Measurements from ENCODE around the gene CAPNS2.
"Not testable (repeated sequence)": the region's sequence is repeated elsewhere in the genome, so short reads cannot be mapped to it uniquely, and the experiment has no call there.

Gene CAPNS2

DNA sequence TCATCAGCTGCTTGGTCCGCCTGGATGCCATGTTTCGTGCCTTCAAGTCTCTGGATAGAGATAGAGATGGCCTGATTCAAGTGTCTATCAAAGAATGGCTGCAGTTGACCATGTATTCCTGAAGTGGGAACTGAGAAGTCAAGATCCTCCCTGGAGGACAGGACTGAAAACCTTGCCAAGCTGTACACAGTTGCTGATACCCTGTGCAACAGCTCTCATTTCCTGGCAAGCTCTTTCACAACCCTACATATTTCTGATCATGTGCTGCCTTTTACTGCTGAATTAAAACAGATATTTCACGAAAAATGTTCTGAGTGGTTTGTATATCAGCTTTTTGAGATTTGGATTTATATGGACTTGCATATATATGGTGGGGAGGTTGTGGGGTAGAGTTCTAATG, 898 bp downstream of the CAPNS2 start:
- FAIRE-seq (no peak), DNase-seq (ENCODE audit: insufficient read length, low spot score) (no peak)

DNA sequence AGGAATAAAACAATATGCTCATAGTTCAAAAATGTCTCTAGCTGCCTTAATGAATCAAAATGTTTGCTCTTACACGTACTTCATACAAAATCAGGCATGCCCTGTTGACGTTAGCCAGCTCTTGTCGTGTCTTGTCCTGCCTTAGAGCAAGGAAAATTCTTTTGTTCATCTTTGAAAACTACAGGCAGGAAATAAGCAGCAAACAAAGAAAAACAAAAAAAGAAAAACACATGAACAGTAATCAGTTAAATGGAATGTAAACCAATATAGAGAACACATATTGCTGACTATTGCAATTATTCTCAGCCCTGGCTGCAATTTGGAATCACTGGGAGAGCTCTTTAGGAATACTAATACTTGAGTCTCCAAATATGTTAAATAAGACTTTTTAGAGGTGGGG, 1.7 kb downstream of the CAPNS2 start:
- DNase-seq (ENCODE audit: insufficient read length, low spot score), result no peak
- no peak for FAIRE-seq

DNA sequence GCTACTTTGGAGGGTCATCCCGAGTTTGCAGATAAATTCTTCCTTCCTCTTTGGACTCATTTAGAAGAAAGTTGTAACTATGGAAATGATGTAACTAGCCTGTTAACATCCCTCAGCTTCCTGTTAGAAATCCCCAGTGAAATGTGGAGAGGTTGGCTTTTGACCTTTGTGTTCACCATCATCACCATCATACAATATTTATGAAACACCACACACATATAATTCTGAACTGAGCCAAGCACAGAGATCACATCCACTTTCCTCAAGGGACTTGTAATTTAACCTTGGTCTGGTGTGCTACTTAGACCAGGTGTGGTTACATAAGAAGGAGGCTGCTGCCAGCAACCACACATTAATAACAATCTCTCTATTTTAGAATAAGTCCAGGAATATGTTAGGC, 2.5 kb downstream of the CAPNS2 start:
- DNase-seq (ENCODE audit: insufficient read length, low spot score) (no peak), FAIRE-seq (no peak)

DNA sequence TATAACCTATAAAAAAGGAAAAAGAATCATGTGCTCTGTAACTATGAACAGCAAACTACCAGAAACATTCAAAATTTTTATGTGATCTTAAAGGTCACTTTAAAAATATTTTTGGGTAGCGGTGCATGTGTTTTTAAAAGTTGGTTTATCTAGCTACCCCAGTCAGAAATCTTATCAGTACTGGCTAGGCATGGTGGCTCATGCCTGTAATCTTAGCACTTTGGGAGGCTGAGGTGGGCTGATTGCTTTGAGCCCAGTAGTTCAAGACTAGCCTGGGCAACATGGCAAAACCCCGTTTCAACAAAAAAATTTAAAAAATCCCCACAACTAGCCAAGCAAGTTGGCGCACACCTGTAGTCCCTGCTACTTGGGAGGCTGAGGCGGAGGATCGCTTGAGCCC, 3.7 kb downstream of the CAPNS2 start:
- FAIRE-seq, result no peak

DNA sequence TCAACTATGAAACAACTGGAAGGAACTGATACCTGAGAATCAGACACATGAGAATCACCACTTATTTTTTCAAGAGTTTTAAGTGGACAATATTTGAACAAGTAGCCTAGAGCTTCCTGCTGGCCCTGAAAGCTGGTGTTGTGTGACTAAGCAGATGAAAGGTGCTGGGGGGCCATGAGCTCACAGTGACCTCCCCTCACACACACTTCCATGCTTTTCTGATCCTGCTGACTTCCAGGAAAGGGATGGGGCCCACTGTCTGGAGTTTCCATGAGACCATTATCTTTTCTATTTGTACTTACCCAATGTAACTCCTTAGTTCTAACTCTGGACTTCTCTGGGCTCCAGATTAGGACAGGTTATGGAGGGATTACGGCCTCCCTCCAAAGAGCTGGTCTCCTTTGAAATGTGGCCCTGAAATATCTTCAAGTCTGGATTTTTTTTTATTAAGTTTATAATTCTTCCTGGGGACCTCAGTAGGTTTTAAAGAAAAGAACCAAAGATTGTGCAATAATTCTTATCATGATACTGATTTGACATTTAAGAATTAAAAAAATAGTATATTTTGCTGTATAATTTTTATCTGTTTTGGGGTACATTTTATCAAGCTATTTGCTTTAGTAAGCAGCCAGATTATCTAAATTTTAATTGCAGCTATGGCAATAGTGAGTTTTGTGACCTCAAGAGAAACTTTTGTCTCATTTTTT, 4.9 kb downstream of the CAPNS2 start:
- no peak for FAIRE-seq
- no peak for DNase-seq (ENCODE audit: insufficient read length, low spot score)

More for the DNA sequence above, 3.7 kb downstream of the CAPNS2 start:
- DNase-seq (ENCODE audit: insufficient read length, low spot score), result no peak

DNA sequence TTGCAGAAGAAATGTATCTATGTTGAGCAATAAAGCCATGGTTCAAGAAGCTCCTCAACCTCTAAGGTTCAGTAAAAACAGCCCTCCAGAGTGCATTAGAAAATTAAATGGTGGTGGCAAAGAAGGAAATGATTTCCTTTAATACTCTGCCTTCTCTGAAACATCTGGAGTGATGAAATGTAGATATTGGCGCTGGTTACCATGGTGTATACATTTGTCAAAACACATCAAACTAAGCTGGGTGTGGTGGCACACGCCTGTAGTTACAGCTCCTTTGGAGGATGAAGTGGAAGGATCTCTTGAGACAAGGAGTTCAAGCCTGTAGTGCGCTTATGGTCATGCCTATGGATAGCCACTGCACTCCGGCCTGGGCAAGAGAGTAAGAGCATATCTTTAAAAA, 6.0 kb downstream of the CAPNS2 start:
- FAIRE-seq, result no peak
- no peak for DNase-seq (ENCODE audit: insufficient read length, low spot score)

DNA sequence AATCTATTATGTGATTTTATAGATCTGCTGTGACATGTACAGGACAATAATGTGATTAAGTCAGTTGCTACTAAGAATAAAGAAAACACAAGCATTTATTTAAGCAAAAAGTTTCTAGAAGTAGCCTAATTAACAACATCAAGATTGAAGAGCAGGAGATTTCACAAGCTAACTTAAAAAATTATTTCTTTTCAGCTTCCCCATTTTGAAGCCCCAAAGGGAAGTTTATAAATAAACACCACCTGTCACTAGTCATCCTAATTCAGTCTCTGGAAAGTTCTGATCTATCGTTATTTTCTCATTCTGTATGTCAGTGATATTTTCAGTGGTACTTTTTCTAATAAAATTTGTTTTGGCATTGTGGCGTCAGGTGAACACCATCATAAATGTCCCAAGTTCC, 8.3 kb downstream of the CAPNS2 start:
- DNase-seq (ENCODE audit: insufficient read length, low spot score) (no peak), FAIRE-seq (no peak)

DNA sequence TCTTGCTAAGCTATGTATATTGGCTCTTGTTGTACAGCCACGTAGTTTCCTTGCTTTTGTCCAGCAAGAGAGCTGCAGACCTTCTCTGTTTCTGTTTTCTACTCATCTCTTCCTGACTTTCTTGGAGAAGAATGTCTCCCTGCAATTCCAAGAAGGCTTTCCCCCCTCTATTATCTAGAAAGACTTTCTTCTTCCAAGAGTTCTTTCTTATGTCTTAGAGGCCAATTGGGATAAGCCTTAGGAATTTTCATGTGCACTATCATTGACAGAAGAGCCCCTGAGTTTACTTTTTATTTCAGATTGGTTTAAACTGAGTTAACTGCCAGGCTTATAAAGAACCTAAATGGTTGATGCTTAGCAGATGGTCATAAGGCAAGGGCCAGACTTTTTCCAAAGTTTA, 9.0 kb downstream of the CAPNS2 start:
- no peak for DNase-seq (ENCODE audit: insufficient read length, low spot score)
- no peak for FAIRE-seq

DNA sequence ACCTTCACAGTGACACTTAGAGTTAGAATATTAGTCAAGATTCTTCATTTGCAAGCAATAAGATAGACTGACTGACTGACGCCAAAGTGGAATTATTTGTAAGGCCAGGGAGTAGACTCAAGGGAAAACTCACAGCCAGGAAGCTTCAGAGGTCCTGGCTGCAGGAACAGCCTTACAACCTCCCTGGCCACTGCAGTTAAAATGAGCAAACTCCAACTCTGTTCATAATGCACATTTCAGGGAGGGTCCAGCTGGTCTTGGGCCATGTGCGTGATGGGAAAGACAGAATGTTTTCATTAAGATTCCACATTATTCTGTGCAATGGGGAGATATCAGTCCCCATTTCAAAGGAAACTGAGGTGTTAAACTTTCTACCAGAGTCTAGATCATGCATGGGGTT, 9.9 kb downstream of the CAPNS2 start:
- DNase-seq (ENCODE audit: insufficient read length, low spot score), result no peak
- FAIRE-seq, result no peak

DNA sequence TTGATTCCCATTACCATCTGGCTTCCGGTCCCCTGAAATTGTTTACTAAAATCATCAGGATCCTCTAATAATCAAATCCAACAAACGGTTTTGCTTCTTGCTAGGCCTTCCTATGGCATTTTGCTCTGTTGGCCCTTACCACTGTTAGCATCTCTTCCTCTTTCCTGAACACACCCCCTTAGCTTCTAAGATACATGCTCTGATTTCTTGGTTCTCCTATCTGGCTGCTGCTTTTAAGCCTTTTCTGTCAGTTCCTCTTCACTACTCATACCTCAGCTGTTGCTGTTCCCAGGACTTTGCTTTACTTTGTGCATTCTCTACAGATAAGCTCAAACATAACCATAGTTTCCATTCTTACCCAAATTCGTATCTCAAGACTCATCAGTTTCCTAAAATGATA, 11.4 kb downstream of the CAPNS2 start:
- FAIRE-seq (no peak), DNase-seq (ENCODE audit: insufficient read length, low spot score) (no peak)

DNA sequence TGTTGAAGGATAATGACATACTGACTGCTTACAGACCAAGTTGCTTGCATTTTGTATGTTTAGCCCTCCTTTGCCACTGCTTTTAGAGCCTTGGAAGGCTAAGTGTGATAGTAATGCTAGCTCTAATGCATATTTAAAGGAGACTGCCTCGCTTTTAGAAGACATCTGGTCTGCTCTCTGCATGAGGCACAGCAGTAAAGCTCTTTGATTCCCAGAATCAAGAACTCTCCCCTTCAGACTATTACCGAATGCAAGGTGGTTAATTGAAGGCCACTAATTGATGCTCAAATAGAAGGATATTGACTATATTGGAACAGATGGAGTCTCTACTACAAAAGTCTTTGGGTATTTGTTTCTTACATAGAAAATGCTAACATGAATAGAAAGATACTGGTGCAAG, 19.1 kb downstream of the CAPNS2 start:
- DNase-seq (ENCODE audit: insufficient read length, low spot score) (no peak), FAIRE-seq (no peak)

DNA sequence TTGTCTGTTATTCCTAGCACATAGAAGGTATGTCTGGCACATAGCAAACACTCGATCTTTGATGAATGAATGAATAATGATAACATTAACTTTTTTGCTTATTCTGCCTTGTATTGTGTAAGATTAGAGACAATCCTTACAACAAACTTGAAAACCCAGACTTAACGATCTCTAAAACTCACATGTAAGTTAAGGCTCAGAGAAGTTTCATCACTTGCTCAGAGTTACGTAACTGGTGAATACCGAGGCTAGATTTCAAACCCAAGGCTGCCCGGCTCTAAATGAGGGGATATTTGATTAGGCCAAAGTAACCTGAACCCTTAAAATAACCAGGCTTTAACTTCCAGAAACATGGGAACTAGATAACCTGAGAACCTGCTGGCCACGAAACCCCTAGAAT, 22.3 kb downstream of the CAPNS2 start:
- FAIRE-seq (no peak), DNase-seq (ENCODE audit: insufficient read length, low spot score) (no peak)

DNA sequence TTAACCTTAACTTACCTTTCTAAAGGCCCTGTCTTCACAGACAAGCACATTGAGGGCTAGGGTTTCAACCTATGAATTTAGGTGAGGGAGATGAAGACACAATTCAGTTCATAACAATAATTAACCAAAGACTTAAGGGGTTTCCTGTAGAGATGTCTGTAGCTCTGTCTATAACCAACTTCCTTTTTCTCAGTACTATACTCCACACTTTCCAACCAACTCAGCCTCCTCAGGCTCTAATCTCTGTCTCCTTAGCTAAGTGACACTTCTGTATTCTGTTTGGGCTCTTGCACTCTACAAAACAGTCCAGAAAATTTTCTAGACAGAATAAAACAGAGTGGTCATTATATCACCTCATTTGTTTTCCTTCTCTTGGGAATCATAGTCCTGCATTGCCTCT, 25.8 kb downstream of the CAPNS2 start:
- DNase-seq (ENCODE audit: insufficient read length, low spot score) (no peak), FAIRE-seq (no peak)

DNA sequence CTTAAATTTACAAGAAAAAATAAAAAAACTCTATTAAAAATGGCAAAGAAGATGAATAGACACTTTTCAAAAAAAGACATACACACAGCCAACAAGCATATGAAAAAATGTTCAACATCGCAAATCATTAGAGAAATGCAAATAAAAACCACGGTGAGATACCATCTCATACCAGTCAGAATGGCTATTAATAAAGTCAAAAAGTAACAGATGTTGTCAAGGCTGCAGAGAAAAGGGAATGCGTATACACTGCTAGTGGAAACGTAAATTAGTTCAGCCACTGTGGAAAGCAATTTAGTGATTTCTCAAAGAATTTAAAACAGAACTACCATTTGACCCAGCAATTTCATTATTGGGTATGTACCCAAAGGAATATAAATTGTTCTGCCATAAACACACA, 31.4 kb downstream of the CAPNS2 start:
- no peak for DNase-seq (ENCODE audit: insufficient read length, low spot score)
- no peak for FAIRE-seq

DNA sequence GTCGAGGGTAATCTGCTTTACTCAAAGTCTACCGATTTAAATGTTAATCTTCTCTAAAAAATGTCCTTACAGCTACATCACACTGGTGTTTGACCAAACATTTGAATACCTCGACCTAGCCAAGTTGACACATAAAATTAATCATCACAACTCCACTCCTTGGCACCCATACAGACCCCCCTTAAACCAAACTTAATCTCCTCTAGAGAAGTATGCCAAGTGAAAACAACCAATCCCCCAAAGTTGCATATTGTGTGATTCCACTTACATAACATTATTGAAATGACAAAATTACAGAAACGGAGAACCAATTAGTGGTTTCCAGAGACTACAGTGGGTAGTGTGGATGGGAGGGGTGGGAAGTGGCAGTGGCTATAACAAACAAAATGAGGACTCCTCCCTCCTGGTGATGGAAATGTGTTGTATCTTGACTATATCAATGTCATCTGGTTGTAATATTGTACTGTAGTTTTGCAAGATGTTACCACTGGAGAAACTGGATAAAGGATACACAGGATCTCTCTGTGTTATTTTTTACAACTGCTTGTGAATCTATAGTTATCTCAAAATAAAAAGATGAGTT, 39.4 kb downstream of the CAPNS2 start:
- FAIRE-seq (no peak), DNase-seq (ENCODE audit: insufficient read length, low spot score) (no peak)

DNA sequence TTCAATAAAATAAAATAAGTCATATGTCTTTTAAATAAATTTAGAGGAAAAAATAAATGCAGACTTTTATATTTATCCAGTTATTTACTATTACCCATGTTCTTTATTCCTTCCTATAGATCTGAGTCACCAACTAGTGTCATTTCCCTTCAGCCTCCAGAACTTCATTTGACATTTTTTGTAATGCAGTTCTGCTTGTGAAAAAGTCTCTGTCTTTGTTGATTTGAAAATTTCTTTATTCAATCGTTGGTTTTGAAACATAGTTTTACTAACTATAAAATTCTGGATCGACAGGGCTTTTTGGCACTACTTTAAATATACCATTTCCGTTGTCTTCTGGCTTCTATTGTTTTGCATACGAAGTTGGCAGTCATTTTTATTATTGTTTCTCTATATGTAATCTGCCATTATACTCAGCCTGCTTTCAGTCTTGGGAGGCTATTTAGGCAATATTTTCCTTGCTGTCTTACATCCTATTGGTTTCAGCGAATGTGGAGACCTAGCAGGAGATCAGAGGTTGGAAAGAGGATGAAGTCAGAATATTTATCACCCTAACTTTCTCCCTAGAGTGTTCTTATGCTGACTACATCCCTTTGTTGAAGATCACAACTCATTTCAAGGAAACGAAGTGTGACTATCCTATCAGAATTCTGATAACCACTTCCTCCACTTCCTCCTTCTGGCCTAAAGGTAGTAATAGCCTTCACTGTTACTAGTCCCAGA, 47.3 kb downstream of the CAPNS2 start:
- FAIRE-seq (no peak), DNase-seq (ENCODE audit: insufficient read length, low spot score) (no peak)

DNA sequence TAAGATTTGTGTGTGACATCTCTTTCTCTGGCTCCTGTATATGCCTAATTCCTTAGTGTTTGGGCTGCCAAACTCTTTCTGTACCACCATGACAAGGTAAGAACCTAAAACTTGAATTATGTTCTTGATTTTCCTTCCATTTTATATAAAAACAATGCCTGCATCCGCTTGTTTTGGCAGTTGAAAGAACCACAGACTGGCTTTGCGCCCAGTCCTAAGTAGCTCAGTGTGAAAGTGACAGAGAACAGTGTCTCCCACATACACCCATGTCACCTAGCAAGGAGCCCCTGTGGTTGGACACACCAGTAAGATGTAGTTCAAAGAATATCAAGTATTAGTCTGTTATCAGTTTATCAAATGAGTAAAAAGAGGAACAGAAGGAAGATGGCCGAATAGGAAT, 48.6 kb downstream of the CAPNS2 start:
- DNase-seq (ENCODE audit: insufficient read length, low spot score) (no peak), FAIRE-seq (no peak)

DNA sequence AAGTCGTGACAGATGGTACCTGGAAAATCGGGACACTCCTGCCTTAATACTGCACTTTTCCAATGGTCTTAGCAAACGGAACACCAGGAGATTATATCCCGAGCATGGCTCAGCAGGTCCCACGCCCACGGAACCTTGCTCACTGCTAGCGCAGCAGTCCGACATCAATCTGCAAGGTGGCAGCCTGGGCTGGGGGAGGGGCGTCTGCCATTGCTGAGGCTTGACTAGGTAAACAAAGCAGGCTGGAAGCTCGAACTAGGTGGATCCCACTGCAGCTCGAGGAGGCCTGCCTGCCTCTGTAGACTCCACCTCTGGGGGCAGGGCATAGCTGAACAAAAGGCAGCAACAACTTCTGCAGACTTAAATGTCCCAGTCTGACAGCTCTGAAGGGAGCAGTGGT, 49.2 kb downstream of the CAPNS2 start:
- not testable (repeated sequence) for FAIRE-seq; DNase-seq (ENCODE audit: insufficient read length, low spot score)

Measured in GM19239 (cell line).